ENCODE results near the gene L2HGDH. TPM values are rescaled to one million over a fixed set of nuclear protein-coding genes. Genes with fewer than 3 reads are reported as not detected.

L2HGDH gene
- total RNA-seq, 1 experiment from 2014 or later: 27.8 TPM

DNA sequence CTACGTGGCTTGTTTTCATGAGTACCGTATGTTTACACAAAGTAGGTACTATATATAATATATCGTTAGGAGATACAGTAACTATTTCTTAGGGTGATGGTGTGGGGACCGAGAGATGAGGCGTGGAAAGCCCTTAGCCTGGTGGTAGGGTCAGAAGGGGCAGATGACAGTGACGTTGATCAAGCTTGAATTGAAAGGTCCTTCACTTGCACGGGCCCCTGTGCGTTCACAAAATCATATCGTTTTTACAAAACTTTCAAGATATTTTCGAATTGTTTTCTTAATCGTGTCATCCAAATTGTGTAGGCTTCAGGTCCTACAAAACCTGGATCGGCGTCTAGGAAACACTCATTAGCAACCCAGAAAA is 79.8 kb downstream of the L2HGDH start:
- peak overlapping the region; percentile 65 for H3K9ac ChIP-seq (ENCODE audit: low read length)
- no peaks in the 10 kb centered on the region for H3K36me3 ChIP-seq (ENCODE audit: low read depth, low read length)
- H2AFZ ChIP-seq (ENCODE audit: low read length): peak overlapping the region; percentile 98
- no peak overlapping the region for H3K27ac ChIP-seq (ENCODE audit: low read length)
- H3K27me3 ChIP-seq (ENCODE audit: low read length): no peaks in the 10 kb centered on the region
- ATAC-seq (no peak), DNase-seq (no peak)
- TF ChIP-seq, protein P1, sequence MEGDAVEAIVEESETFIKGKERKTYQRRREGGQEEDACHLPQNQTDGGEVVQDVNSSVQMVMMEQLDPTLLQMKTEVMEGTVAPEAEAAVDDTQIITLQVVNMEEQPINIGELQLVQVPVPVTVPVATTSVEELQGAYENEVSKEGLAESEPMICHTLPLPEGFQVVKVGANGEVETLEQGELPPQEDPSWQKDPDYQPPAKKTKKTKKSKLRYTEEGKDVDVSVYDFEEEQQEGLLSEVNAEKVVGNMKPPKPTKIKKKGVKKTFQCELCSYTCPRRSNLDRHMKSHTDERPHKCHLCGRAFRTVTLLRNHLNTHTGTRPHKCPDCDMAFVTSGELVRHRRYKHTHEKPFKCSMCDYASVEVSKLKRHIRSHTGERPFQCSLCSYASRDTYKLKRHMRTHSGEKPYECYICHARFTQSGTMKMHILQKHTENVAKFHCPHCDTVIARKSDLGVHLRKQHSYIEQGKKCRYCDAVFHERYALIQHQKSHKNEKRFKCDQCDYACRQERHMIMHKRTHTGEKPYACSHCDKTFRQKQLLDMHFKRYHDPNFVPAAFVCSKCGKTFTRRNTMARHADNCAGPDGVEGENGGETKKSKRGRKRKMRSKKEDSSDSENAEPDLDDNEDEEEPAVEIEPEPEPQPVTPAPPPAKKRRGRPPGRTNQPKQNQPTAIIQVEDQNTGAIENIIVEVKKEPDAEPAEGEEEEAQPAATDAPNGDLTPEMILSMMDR (conservative IDR thresholded peaks at IDR 0.05; ENCODE audit: low read depth, low read length): no peak
- TF ChIP-seq EZH2 (IDR thresholded peaks at IDR 0.05; ENCODE audit: low read length, unreplicated experiment) (no peak), EZH2phosphoT487 (IDR thresholded peaks at IDR 0.05; ENCODE audit: borderline replicate concordance, low read length) (no peak)
- intact Hi-C loops (cut with micrococcal nuclease): loop anchor here (5.0 kb wide), 1 partner anchor 300 kb away; the partner anchor contains the start of gene MAP4K5
- no peaks in the 10 kb centered on the region for H3K9me2 ChIP-seq (replicated peaks; ENCODE audit: low read length)
- H3K9me3 ChIP-seq (ENCODE audit: low read length): no peaks in the 10 kb centered on the region
- 0 out of 2 replicates have a peak, but pooled peaks cover 5% of the 10 kb centered on the region for H4K20me1 ChIP-seq (ENCODE audit: low read length)
- POLR2A ChIA-PET (ENCODE audit: unreplicated experiment): interaction anchor here (0.5 to 0.7 kb wide), 3 partner anchors 109 to 569 kb away, joined by 3 to 5 read pairs (median 3); no protein-coding TSS in a partner anchor
- CTCF ChIA-PET: interaction anchor here (0.6 kb wide), 1 partner anchor 380 kb away, joined by 3 read pairs; the partner anchor contains the start of gene NEMF
- peaks cover 37% of the 10 kb centered on the region for H3K79me2 ChIP-seq (ENCODE audit: low read length)
- H3K4me3 ChIP-seq (ENCODE audit: low read length): peak overlapping the region; percentile 84
- peaks cover 34% of the 10 kb centered on the region for H3K4me1 ChIP-seq (ENCODE audit: insufficient read depth, low read length)
- BruUV-seq (replicated peaks): TSS peak; percentile 61
- peaks cover 10% of the 10 kb centered on the region for H3F3A ChIP-seq (ENCODE audit: low read length, unreplicated experiment)
- H3K4me2 ChIP-seq (ENCODE audit: low read length): peak overlapping the region; percentile 97

DNA sequence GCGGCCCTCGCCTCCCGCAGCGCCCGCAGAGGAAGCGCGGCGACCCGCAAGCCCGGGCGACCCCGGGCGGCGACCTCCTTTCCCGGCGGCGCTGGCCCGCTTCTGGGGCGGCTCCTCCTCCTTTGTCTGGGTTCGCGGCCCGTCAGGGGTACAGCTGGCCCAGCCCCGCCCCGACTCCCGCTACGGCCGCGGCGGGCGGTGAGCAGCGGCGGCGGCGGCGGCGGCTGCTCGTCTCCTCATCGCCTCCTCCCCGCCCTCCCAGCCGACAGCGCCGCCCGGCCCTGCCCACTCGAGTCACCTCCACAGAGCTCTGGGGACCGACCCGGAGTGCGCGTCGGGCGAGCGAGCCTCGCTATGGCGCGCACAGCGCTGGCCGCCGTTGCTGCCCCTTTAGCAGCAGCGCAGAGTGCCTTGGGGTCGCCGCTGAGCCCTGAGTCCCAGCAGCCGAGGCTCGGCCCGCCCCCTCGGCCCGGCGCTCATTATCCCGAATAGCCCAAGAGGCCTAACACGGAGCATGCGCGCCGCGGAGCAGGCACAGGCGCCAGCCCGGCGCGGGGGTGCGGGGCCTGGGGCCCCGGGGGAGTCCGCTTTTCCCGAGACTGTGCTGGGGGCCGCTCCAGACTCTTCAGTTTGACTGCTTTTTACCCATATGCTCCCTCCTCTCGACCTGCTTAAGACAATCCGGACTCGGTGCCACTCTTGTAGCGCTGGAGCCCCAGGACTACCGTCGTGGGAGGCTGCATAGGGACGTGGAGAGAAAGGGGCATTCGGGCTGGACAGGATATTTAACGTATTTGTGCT is 80.4 kb downstream of the L2HGDH start, which contains the start of gene SOS2:
SOS2 (minus strand) TSS at position 104 of the 801 bp plus-strand sequence. CDS start 295 bp downstream, outside the sequence.
- Histone ChIP-seq H3K9me3 (ENCODE audit: low read length) (no peaks in the 10 kb centered on the region), H3F3A (ENCODE audit: low read length, unreplicated experiment) (peaks cover 10% of the 10 kb centered on the region), H4K20me1 (ENCODE audit: low read length) (0 out of 2 replicates have a peak, but pooled peaks cover 5% of the 10 kb centered on the region), H3K4me1 (ENCODE audit: insufficient read depth, low read length) (peaks cover 34% of the 10 kb centered on the region), H3K27me3 (ENCODE audit: low read length) (no peaks in the 10 kb centered on the region), H3K79me2 (ENCODE audit: low read length) (peaks cover 42% of the 10 kb centered on the region), H3K9me2 (replicated peaks; ENCODE audit: low read length) (no peaks in the 10 kb centered on the region), H3K4me3 (ENCODE audit: low read length) (peak within 1 kb of the TSS; percentile 93), H3K36me3 (ENCODE audit: low read depth, low read length) (no peaks in the 10 kb centered on the region), H2AFZ (ENCODE audit: low read length) (peak within 1 kb of the TSS; percentile 98), H3K4me2 (ENCODE audit: low read length) (peak within 1 kb of the TSS; percentile 97), H3K9ac (ENCODE audit: low read length) (peak within 1 kb of the TSS; percentile 65), H3K27ac (ENCODE audit: low read length) (peak within 1 kb of the TSS; percentile 18)
- no TSS peak for BruUV-seq (replicated peaks)
- ChIA-PET POLR2A (ENCODE audit: unreplicated experiment) (interaction anchor here (0.6 to 0.7 kb wide), 4 partner anchors 110 to 570 kb away, joined by 3 to 4 read pairs (median 3); no protein-coding TSS in a partner anchor), CTCF (interaction anchor here (0.6 kb wide), 2 partner anchors 28 to 379 kb away, joined by 3 read pairs; partner anchors contain the start of gene NEMF)
- DNase-seq: peak; percentile 78
- intact Hi-C loops (cut with micrococcal nuclease): loop anchor here (2.0 to 5.0 kb wide), 3 partner anchors 81 to 369 kb away; partner anchors contain the start of genes DMAC2L, L2HGDH and MAP4K5
- peak; percentile 83 for ATAC-seq
- TF ChIP-seq, protein P1 (conservative IDR thresholded peaks at IDR 0.05; ENCODE audit: low read depth, low read length): 0 out of 2 replicates have a peak, but pooled peaks have one; percentile 11
- TF ChIP-seq EZH2phosphoT487 (IDR thresholded peaks at IDR 0.05; ENCODE audit: borderline replicate concordance, low read length): no peak

Measured in PC-3 (cell line).